ENCODE results near the gene CCL14.

Gene CCL14

DNA sequence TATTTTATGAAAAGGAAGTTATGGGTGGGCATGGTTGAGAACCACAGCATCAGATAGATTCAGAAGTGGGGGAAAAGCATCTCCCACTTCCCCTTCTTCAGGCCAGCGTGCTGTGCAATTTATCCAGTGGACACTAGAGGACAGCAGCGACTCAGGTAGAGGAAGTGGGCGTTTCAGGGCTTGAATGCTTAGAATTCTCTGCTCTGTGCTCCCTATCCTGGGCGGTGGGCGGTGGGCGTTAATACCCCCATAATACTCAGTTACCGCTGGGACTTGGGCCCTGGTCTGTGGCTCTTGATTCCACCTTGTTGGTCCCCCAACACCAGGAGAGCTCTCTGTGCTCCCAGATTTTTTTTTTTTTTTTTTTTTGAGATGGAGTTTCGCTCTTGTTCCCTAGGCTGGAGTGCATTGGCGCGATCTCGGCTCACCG, 39.4 kb downstream of the CCL14 start:
- Histone ChIP-seq H4K91ac (ENCODE audit: low read depth, low read length, poor library complexity) (no peak overlapping the region), H3K79me1 (ENCODE audit: low read depth, low read length) (no peaks in the 10 kb centered on the region), H3K4me1 (ENCODE audit: control insufficient read depth in 2 of 2, insufficient read depth in 1 of 2, low read depth in 1 of 2, low read length in 2 of 2) (no peaks in the 10 kb centered on the region), H2BK15ac (ENCODE audit: low read length) (no peak overlapping the region), H3K27me3 (ENCODE audit: control insufficient read depth in 3 of 3, insufficient read depth in 3 of 3, low read depth in 1 of 3, low read length in 3 of 3) (peaks cover 0 to 7% (median 0%) of the 10 kb centered on the region in 3 experiments), H3K9ac (ENCODE audit: low read depth, low read length, poor library complexity) (no peak overlapping the region), H3K18ac (ENCODE audit: low read length) (no peak overlapping the region), H3K4me3 (ENCODE audit: low read length in 2 of 2) (no peak overlapping the region), H3K9me3 (replicated peaks in 1 of 2; ENCODE audit: control insufficient read depth in 2 of 2, insufficient read depth in 1 of 2, low read depth in 1 of 2, low read length in 2 of 2) (no peaks in the 10 kb centered on the region), H2BK12ac (ENCODE audit: low read length) (no peak overlapping the region), H3K4me2 (ENCODE audit: insufficient read depth, low read length, poor library complexity, severe bottlenecking) (no peak overlapping the region), H3K36me3 (replicated peaks in 1 of 2; ENCODE audit: control insufficient read depth in 2 of 2, insufficient read depth in 2 of 2, low read length in 2 of 2) (no peaks in the 10 kb centered on the region), H2AK5ac (ENCODE audit: low read depth, low read length) (no peak overlapping the region), H3K14ac (ENCODE audit: low read length) (no peak overlapping the region), H3K23ac (ENCODE audit: low read depth, low read length, poor library complexity) (no peak overlapping the region), H2BK5ac (ENCODE audit: low read length) (no peak overlapping the region), H3K4ac (ENCODE audit: low read length) (no peak overlapping the region), H4K8ac (ENCODE audit: low read depth, low read length) (no peak overlapping the region), H2BK120ac (ENCODE audit: low read depth, low read length) (no peak overlapping the region), H3K27ac (replicated peaks; ENCODE audit: low read length) (no peak overlapping the region), H2AFZ (ENCODE audit: low read length) (peak overlapping the region; percentile 65)
- no CpG with 5 or more reads among the region's 12 CpGs for WGBS, 2 donors (ENCODE audit: extremely low coverage in 2 of 2, insufficient read length in 2 of 2, insufficient replicate concordance in 1 of 2)
- peak; percentile 41 for DNase-seq (ENCODE audit: low spot score)

DNA sequence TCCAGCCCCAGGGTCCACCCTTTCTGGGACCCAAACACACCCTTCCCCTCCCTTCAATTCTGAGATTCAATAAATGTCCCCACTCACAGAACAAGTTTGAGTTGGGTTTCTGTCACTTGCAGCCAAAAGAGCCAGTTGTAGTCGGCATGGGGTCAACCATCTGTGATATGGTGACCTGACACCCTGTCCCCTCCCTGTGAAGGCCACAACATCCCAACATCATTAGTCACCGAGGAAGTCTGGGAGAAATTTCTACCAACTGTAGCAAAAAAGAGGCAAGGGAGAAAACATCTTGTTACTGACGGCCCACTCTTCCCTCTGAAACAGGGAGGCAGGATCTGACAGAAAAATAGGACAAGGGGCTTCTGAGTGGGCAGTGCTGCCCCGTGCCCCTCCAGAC, 42.4 kb downstream of the CCL14 start:
- Histone ChIP-seq H3K9me3 (replicated peaks in 1 of 2; ENCODE audit: control insufficient read depth in 2 of 2, insufficient read depth in 1 of 2, low read depth in 1 of 2, low read length in 2 of 2) (no peaks in the 10 kb centered on the region), H2BK120ac (ENCODE audit: low read depth, low read length) (no peak overlapping the region), H3K4me3 (ENCODE audit: low read length in 2 of 2) (no peak overlapping the region), H3K14ac (ENCODE audit: low read length) (no peak overlapping the region), H3K27me3 (ENCODE audit: control insufficient read depth in 3 of 3, insufficient read depth in 3 of 3, low read depth in 1 of 3, low read length in 3 of 3) (peaks cover 0 to 3% (median 0%) of the 10 kb centered on the region in 3 experiments), H3K79me1 (ENCODE audit: low read depth, low read length) (no peaks in the 10 kb centered on the region), H2BK12ac (ENCODE audit: low read length) (no peak overlapping the region), H3K36me3 (replicated peaks in 1 of 2; ENCODE audit: control insufficient read depth in 2 of 2, insufficient read depth in 2 of 2, low read length in 2 of 2) (no peaks in the 10 kb centered on the region), H3K27ac (replicated peaks; ENCODE audit: low read length) (no peak overlapping the region), H3K4me1 (ENCODE audit: control insufficient read depth in 2 of 2, insufficient read depth in 1 of 2, low read depth in 1 of 2, low read length in 2 of 2) (no peaks in the 10 kb centered on the region), H3K23ac (ENCODE audit: low read depth, low read length, poor library complexity) (no peak overlapping the region), H4K8ac (ENCODE audit: low read depth, low read length) (no peak overlapping the region), H3K4ac (ENCODE audit: low read length) (no peak overlapping the region), H3K18ac (ENCODE audit: low read length) (no peak overlapping the region), H2AFZ (ENCODE audit: low read length) (no peak overlapping the region), H2AK5ac (ENCODE audit: low read depth, low read length) (no peak overlapping the region), H3K4me2 (ENCODE audit: insufficient read depth, low read length, poor library complexity, severe bottlenecking) (no peak overlapping the region), H4K91ac (ENCODE audit: low read depth, low read length, poor library complexity) (no peak overlapping the region), H2BK15ac (ENCODE audit: low read length) (no peak overlapping the region), H3K9ac (ENCODE audit: low read depth, low read length, poor library complexity) (no peak overlapping the region), H2BK5ac (ENCODE audit: low read length) (no peak overlapping the region)
- no CpG with 5 or more reads among the region's 4 CpGs for WGBS, 2 donors (ENCODE audit: extremely low coverage in 2 of 2, insufficient read length in 2 of 2, insufficient replicate concordance in 1 of 2)
- DNase-seq (ENCODE audit: low spot score), result no peak

DNA sequence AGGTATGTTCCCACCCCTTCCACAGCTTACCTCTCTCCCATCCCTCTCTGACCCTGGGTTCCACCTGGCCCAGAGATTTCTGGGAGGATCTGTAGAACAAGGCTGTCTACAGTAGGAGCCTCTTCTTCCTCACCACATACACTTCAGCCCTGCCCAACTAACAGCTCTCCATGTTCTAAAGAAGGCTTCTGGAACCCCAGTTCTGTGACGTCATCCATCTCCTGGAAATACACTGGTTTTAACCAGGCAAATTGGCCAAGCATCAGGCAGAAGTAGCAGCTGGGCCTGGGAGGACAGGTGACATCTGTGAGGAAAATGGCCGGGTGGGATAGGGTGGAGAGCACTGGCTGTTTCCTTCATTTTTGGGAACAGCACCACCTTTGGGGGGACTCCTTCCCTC, 43.0 kb downstream of the CCL14 start, which contains the start of gene LYZL6:
Gene LYZL6, minus strand, starts transcription at position 177 of the 400 bp plus-strand sequence. CDS start 4,357 bp downstream, outside the sequence.
- DNase-seq (ENCODE audit: low spot score), result no peak
- Histone ChIP-seq H4K91ac (ENCODE audit: low read depth, low read length, poor library complexity) (no peak within 1 kb of the TSS), H3K4me1 (ENCODE audit: control insufficient read depth in 2 of 2, insufficient read depth in 1 of 2, low read depth in 1 of 2, low read length in 2 of 2) (no peaks in the 10 kb centered on the region), H3K27me3 (ENCODE audit: control insufficient read depth in 3 of 3, insufficient read depth in 3 of 3, low read depth in 1 of 3, low read length in 3 of 3) (peaks cover 0 to 3% (median 0%) of the 10 kb centered on the region in 3 experiments), H2BK5ac (ENCODE audit: low read length) (no peak within 1 kb of the TSS), H3K9ac (ENCODE audit: low read depth, low read length, poor library complexity) (no peak within 1 kb of the TSS), H2AFZ (ENCODE audit: low read length) (no peak within 1 kb of the TSS), H2BK120ac (ENCODE audit: low read depth, low read length) (no peak within 1 kb of the TSS), H3K79me1 (ENCODE audit: low read depth, low read length) (no peaks in the 10 kb centered on the region), H3K14ac (ENCODE audit: low read length) (no peak within 1 kb of the TSS), H3K18ac (ENCODE audit: low read length) (no peak within 1 kb of the TSS), H4K8ac (ENCODE audit: low read depth, low read length) (no peak within 1 kb of the TSS), H2BK15ac (ENCODE audit: low read length) (no peak within 1 kb of the TSS), H3K23ac (ENCODE audit: low read depth, low read length, poor library complexity) (no peak within 1 kb of the TSS), H3K9me3 (replicated peaks in 1 of 2; ENCODE audit: control insufficient read depth in 2 of 2, insufficient read depth in 1 of 2, low read depth in 1 of 2, low read length in 2 of 2) (no peaks in the 10 kb centered on the region), H2AK5ac (ENCODE audit: low read depth, low read length) (no peak within 1 kb of the TSS), H3K4me3 (ENCODE audit: low read length in 2 of 2) (no peak within 1 kb of the TSS), H3K4me2 (ENCODE audit: insufficient read depth, low read length, poor library complexity, severe bottlenecking) (no peak within 1 kb of the TSS), H3K36me3 (replicated peaks in 1 of 2; ENCODE audit: control insufficient read depth in 2 of 2, insufficient read depth in 2 of 2, low read length in 2 of 2) (no peaks in the 10 kb centered on the region), H3K27ac (replicated peaks; ENCODE audit: low read length) (no peak within 1 kb of the TSS), H3K4ac (ENCODE audit: low read length) (no peak within 1 kb of the TSS), H2BK12ac (ENCODE audit: low read length) (peak within 1 kb of the TSS; percentile 2)
- WGBS, 2 donors (ENCODE audit: extremely low coverage in 2 of 2, insufficient read length in 2 of 2, insufficient replicate concordance in 1 of 2), result no CpG with 5 or more reads among the region's 2 CpGs

DNA sequence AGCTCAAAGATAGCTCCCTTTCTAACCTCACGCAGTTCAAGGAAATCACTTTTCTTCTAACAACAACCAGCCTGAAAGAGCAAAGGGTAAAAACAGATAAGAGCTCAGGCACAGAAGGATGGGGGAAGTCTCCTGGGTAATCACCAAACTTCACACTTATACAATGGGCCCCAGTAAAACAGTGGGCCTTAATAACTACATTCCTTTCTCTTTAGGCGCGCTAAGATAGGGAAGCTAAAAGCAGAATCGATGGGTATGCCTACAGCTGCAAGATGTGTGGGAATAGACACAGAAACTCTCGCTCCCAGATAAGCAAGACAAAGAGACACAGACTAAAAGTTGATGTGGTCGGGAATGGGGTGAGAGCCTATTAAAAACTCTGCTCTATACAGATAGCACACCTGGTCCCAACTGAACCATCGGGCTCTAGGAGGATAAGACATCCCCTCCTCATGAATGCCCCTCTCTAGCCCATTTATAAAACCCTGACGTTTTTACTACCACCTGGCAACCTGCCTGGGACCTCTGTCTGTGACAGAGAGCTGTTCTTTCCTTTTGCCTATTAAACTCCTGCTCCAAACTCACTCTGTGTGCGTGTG, 43.8 kb downstream of the CCL14 start:
- no peak overlapping the region for H3K4me3 ChIP-seq (ENCODE audit: low read length in 2 of 2)
- no peak for DNase-seq (ENCODE audit: low spot score)
- H3K4me1 ChIP-seq (ENCODE audit: control insufficient read depth in 2 of 2, insufficient read depth in 1 of 2, low read depth in 1 of 2, low read length in 2 of 2), result no peaks in the 10 kb centered on the region

More for the DNA sequence above, 43.8 kb downstream of the CCL14 start:
- Histone ChIP-seq H3K9me3 (replicated peaks in 1 of 2; ENCODE audit: control insufficient read depth in 2 of 2, insufficient read depth in 1 of 2, low read depth in 1 of 2, low read length in 2 of 2) (no peaks in the 10 kb centered on the region), H2BK12ac (ENCODE audit: low read length) (no peak overlapping the region), H3K9ac (ENCODE audit: low read depth, low read length, poor library complexity) (no peak overlapping the region), H2BK5ac (ENCODE audit: low read length) (no peak overlapping the region), H3K79me1 (ENCODE audit: low read depth, low read length) (no peaks in the 10 kb centered on the region), H3K4ac (ENCODE audit: low read length) (no peak overlapping the region), H4K8ac (ENCODE audit: low read depth, low read length) (no peak overlapping the region), H2BK120ac (ENCODE audit: low read depth, low read length) (no peak overlapping the region), H3K27ac (replicated peaks; ENCODE audit: low read length) (no peak overlapping the region), H3K27me3 (ENCODE audit: control insufficient read depth in 3 of 3, insufficient read depth in 3 of 3, low read depth in 1 of 3, low read length in 3 of 3) (peaks cover 0 to 3% (median 0%) of the 10 kb centered on the region in 3 experiments), H2AFZ (ENCODE audit: low read length) (no peak overlapping the region), H2BK15ac (ENCODE audit: low read length) (no peak overlapping the region), H3K23ac (ENCODE audit: low read depth, low read length, poor library complexity) (no peak overlapping the region), H2AK5ac (ENCODE audit: low read depth, low read length) (no peak overlapping the region), H3K18ac (ENCODE audit: low read length) (no peak overlapping the region), H3K4me2 (ENCODE audit: insufficient read depth, low read length, poor library complexity, severe bottlenecking) (no peak overlapping the region), H3K36me3 (replicated peaks in 1 of 2; ENCODE audit: control insufficient read depth in 2 of 2, insufficient read depth in 2 of 2, low read length in 2 of 2) (no peaks in the 10 kb centered on the region), H3K14ac (ENCODE audit: low read length) (no peak overlapping the region), H4K91ac (ENCODE audit: low read depth, low read length, poor library complexity) (no peak overlapping the region)
- WGBS, 2 donors (ENCODE audit: extremely low coverage in 2 of 2, insufficient read length in 2 of 2, insufficient replicate concordance in 1 of 2), result no CpG with 5 or more reads among the region's 9 CpGs

Data from neuronal stem cell (in vitro differentiated cells).